HK-2 (cell line): Measurements from ENCODE around the gene PAWR.
"Not testable (repeated sequence)": the region's sequence is repeated elsewhere in the genome, so short reads cannot be mapped to it uniquely, and the experiment has no call there.

Experiments used
- DNase-seq: peaks from one replicate; pipeline ENCODE4 v3.0.0-alpha.2; 2018; ENCODE audit not compliant: unreplicated experiment

Gene PAWR

DNA sequence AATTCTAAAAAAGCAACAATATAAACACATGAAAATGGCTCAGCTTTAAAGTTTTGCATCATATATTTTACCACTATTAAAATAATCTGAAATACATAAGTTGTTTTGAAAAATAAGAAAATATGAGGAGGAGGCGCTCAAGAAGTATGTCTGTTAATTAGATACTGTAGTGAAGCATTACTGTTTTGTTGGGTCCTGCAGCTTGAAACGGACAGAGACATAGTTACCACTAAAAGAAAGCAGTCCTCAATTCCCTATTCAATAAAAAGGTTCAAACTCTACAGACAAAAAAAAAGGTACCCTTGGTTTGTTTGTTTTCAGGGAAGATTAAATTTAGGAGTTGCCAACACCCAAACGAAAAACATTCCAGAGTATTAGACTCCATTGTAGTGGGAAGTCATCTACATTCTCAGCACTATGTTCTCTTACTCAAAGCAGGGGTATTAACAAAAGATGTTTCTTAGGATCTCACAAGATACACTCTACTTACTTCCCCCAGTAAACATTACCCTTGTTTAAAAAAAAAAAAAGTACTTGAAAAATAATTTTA lies 3.0 kb downstream of the PAWR start:
- no peak for DNase-seq

DNA sequence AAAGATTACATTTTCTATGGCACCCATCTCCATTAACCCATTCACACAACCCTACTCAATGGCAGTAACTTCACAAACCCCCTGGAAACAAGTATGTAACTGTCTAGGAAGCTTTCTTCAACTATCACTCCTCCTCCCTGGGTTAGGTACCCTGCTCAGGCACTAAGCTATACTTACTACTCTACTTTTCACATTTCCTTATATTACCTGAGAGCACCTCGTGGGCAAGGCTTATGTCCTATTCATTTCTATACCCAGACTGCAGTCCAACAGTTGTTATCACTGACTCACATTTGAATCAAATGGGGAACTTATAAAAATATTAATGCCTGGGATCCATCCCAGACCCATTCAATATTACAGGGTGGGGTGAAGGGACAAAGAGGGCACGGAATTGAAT lies 4.6 kb downstream of the PAWR start:
- no peak for DNase-seq

DNA sequence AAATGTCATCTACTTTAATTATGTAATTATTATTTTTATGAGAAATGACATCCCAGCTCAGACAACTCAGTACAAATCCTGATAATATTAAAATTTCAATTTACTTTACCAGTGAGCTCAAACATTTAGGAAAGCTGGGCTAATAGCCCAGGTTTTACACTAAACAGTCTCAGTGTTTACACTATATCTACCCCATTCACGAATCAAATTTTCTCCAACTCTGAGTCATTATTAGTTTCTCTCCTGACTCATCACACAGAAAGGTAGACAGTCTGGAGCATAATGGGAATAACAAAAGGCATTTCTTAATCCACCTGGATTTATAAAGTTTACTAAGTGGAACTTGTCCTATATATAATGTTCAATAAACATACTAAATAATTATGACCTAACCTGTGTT lies 5.7 kb downstream of the PAWR start:
- no peak for DNase-seq

DNA sequence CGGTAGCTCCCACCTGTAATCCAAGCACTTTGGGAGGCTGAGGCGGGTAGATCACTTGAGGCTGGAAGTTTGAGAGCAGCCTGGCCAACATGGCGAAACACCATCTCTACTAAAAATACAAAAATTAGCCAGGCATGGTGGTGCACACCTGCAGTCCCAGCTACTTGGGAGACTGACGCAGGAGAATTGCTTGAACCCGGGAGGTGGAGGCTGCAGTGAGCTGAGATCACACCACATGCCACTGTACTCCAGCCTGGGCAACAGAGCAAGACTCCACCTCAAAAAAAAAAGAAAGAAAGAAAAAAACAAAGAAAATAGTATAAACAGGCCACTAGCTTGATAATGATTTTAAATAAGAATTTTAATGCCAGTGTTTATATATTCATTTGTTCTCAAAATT lies 6.4 kb downstream of the PAWR start:
- DNase-seq, result not testable (repeated sequence)

DNA sequence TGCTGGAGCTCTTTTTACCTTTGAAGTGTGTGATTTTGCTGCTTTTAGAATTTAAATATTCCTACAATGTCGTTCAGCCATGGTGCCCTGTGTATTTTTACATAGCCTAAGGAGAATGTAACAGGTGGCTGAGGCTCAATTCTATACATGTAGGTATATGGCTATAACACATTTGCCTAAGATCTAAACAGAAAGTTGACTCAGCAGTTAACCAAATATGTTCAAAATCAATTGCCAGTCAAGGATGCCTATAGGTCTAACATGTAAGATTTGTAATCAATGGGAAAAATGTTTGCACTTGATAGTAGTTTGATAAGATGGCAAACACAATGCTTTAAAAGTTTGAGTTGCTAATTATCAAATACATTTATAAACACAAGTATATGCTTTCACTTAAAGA lies 8.2 kb downstream of the PAWR start:
- no peak for DNase-seq

DNA sequence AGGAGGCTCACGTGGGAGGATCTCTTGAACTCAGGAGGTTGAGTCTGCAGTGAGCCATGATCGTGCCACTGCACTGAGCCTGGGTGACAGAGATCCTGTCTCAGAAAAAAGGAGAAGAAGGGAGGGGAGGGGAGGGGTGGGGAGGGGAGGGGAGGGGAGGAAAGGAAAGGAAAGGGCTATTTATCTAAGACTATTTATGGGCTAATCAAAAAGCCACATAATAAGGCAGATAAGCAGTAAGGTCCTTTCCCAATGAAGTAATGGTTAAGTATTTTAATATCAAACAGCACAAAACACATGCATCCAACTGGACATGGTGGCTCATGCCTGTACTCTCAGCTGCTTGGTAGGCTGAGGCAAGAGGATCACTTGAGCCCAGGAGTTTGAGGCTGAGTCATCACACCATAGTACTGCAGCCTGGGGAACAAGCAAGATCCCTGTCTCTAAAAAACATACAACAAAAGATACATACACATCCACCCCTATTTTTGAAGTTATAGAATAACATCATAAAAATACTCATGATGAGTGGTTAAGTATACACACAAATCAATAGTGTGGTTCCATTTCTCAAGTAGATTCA lies 9.7 kb downstream of the PAWR start:
- DNase-seq, result no peak

DNA sequence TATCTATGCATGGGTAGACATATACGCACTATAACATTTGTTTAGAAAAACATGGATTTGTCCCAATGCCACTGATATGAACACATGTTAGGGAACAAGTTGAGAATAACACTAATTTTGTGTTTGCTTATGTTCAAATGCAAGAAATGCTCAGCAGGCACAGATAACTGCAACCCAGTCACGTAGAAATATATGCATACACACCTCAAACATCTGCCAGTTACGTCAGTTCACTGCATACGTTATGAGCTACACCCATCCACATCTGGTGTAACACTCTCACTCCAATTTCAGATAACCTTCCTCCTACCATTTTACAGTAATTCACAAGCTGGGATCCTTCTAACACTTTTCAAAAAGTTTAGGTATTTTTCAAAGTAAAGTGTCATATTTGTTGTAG lies 10.7 kb downstream of the PAWR start:
- DNase-seq, result no peak

DNA sequence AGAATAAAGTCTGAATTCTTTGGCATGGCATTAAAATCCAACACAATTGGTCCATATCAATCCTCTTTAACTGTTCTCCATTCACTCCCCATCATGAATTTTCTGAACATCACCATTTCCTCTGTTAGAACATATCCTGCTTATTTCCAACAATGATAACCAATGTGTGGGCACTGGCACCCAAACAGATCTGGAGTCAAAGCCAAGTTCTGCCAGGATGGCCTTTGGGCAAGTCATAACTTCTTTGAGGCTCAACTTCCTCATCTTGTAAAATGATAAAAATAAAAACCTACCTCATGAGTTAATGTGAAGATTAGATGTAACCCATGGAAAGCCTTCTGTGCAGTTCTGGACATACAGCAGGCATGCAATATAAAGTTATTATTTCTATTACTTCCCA lies 12.5 kb downstream of the PAWR start:
- DNase-seq, result no peak

DNA sequence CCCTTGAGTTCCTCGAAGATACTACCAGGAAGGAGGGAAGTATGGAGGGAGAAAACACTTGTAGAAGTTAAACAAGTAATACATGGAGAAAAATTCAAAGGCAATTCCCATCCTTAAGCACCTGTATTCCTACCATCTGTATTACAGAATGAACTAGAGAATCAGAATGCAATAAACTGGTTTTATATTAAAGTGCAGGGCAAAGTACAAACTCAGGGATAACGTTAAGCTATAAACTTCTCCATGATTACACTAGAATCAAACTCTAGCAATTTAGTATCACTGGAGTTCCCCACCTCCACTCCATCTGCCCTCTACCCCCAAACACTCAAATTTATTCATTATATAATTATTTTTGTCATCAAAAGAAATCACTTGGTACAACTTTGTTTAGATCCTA lies 13.1 kb downstream of the PAWR start:
- no peak for DNase-seq

DNA sequence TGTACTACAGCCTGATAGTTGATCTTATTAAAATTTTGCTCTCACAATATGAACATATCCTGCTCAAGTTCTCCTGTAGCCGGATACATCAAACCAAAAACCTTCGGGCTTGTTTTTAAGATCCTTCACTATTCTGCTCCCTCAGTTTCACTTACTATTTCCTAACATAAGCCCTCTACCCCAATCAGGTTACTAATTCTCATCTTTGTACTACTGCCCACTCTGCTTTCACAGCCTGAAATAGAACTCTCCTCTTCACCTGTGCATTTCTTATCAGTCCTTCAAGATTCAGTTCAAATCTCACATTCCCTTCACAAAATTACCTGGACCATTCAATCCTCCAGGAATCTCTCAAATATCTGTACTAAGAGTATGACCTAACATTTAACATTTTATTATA lies 14.2 kb downstream of the PAWR start:
- no peak for DNase-seq

DNA sequence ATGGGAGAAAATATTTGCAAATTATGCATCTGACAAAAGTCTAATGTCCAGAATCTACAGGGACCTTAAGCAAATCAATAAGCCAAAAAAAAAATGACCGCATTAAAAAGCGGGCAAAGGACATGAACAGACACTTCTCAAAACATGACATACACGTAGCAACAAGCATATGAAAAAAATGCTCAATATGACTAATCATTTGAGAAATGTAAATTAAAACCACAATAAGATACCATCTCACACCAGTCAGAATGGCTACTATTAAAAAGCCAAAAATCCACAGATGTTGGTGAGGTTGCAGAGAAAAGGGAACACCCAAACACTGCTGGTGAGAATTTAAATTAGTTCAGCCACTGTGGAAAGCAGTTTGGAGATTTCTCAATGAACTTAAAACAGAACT lies 16.1 kb downstream of the PAWR start:
- DNase-seq, result no peak

DNA sequence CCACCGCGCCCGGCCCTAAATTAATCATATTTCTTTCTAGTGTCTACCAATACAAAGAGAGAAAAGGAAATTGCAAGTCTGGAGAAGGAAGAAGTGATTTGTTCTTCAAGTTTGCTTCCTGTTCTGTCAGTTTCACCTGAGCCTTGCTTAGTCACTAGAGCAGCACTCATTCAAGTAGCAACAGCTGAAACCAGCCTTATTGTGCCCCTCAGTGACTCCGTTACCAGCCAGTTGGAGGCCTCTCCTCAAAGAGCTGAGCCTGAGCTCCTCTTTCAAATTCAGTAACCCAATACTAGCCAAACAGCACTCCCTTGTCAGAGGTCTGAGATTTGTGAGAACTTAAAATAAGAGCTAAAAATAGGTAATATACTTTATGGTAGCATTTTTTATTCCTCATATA lies 17.4 kb downstream of the PAWR start:
- no peak for DNase-seq

DNA sequence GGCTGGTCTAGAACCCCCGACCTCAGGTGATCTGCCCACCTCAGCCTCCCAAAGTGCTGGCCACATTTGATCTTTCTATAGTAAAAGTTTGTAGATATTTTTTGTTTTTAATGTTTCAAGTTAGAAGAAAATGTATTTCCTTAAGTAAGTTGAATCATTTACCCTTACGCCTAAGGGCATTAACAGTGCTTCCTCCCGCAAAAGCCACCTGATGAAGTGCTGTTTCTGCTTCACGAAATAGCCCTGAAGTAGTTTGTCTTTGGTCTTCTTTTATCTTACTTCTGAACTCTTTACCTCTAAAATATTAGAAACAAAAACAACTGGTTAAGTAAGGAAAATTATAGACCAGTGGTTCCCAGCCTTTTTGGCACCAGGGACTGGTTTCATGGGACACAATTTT lies 22.7 kb downstream of the PAWR start:
- DNase-seq, result no peak

DNA sequence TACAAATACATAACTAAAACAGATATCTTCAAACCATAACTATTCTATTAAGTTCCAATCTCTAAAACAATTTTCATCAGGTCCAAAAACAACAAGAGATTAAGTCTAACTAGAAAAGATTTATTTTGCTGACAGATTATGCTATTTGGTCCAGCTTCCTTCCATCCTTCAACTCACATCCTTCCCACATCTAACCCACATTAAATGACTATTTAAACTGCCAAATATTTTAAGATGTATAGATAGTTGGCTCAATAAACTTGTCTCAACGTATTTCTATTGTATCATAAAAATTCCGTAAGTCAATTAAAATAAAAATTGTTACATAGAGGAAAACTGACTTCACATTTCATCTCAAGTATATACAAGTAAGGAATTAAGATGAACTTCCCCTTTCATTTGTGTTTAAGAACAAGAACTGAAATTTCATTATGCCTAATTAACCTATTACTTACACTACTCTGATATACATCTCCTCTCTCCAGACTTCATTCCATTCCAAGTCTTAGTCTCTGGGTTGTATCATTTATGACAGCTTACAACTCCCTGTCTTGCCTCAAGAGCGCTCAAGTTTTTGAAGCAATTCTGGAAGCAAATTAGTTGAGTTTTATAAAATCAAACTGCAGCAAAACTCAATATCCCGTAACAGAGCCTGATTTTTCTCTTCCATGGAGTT lies 25.4 kb downstream of the PAWR start:
- DNase-seq, result no peak

DNA sequence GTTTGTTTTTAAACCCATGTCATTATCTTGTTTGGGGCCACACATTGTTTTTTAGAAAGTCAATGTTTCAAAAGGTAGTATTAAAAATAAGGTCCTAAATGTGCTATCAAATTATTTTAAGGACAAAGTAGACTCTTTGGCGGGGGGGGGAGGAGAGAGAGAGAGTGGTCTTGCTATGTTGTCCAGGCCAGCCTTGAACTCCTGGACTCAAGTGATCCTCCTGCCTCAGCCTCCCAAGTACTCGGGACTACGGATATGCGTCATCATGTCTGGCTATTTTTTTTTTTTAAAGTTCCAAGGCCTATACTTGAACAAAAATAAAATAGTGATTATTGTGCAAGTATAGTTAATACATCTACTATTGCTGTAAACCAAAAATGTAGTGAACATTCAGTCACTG lies 26.2 kb downstream of the PAWR start:
- no peak for DNase-seq

DNA sequence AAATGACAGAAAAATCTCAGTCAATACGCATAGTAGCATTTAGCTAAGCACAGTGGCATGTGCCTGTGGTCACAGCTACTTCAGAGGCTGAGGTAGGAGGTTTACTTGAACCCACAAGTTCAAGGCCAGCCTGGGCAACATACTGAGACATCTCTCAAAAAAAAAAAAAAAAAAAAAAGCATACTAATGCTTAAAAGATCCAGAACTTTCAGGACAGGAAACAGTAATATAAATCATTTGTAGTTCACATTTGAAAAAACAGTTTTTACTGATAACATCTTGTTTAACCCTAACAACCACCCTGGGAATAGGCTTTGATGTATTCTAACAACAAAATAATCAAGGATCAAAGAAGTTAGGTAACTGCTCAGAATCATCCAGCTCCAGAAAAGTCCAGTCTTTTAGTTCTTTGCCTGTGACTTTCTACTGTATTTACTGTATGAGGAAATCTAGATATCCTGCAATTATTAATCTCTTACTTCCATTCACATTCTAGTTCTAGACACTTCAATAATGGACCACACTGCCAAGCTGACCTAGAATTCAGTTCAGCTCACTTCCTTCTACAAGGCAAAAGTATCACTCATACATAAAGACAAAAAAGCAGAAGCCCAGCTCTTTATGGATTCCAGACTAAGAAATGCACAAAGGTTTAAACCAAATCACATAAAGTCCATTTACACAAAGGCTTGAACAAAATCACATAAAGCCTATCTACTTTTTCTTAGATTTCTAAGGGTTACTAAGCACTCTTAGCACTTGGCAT lies 28.5 kb downstream of the PAWR start:
- no peak for DNase-seq

DNA sequence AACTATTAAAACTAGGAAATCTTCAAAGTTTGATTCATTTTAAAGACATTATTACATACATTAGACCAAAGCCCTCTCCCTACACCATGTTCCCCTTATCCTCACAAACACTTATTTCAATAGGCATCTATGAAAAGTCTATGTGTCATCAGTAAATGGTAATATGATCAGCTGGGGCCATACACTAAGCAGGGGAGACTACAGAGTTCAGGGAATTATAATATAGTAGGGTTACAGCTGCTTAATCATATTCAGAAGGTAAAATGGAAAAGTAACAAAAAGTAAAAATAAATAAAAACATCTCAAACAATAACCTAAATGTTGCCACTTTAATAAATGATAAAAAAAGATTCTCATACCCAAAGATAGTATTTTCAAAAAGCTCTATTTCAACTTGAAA lies 29.1 kb downstream of the PAWR start:
- DNase-seq, result no peak

DNA sequence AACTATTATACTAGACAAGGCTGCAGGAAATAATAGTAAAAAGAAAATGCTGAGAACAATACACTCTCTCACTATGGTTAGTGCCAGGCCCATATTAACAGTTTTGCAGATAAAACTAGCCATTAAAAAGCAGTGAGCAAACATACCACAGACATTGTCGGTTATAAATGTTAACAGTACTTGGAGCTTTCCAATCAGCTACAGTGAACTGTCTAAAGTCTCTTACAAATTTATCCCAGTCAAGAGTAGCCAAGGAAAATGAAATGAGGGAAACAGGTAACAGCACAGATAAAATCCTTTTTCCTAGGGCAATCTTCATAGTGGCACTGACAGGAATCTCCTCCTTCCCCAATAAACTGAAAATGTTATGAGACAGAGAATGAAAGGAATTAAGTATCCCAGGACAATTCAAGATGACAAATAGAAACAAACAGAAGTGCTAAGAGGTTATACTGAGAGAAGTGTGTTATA lies 30.8 kb downstream of the PAWR start:
- no peak for DNase-seq

DNA sequence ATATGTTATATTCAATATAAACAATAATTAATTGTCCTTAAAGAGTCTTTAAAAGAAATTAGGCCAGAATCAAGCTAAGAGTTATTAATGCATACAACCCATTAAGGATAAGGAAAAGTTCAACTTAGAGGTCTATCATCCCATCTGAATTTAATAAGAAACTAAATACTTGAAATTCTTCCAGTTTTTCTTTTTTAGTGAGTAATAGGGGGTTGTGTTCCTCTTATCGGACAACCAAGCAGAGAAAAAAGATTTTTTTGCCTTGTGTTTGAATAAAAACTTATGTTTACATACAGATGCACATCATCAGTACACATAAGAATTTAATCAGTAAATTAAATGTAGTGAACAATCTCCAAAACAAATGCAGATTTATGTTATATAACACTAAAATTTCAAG lies 32.5 kb downstream of the PAWR start:
- no peak for DNase-seq

DNA sequence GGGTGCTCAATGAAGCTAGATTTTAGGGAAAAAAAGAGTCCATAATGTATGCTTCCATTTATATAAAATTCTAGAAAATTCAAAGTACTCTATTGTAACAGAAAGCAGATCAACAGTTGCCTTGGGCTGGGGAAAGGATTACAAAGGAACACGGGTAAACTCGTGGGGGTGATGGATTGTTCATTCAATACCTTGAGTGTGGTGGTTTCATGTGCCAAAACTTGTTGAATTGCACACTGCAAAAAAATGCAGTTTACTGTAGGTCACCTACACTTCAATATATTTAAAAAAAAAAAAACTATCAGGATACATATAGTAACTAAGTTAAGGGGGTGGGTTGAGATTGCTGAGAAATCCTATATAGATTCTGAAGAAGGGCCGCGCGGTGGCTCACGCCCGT lies 33.6 kb downstream of the PAWR start:
- DNase-seq, result no peak

DNA sequence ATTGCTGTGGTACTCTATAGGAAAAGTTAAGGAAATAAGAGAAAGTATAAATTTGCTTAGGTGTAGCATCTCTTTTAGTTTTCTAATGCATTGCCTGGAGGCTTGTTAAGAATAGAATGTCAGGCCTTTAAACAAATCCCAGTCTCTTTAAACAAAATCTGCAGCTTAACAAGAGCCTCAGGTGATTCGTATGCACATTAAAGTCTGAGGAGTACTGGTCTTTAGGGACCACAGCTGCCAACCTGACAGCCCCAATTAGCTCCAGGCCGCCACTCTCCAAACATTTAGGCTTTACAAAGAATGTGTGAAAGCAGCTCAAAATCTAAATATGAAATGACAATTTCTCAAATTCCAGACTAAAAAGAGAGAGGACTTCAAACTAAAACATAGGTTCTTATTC lies 35.7 kb downstream of the PAWR start:
- DNase-seq, result no peak

DNA sequence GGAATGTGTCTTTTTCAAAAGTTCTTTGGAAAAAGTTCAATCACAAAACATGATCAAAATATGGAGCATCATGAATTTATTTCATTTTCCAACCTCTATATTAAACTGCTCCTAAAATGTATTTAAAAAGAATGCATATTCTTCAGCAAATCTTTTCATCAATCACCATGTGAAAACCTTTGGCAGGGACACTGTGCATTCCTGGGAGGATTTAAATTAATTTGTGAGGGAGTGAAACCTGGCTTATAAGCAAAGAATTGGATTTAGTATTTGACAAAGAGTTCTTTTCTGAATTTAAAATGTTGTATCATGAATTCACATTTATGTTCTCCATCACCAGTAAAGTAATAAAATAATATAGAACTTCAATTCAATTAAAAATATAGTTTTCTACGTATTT lies 38.2 kb downstream of the PAWR start:
- DNase-seq, result no peak

DNA sequence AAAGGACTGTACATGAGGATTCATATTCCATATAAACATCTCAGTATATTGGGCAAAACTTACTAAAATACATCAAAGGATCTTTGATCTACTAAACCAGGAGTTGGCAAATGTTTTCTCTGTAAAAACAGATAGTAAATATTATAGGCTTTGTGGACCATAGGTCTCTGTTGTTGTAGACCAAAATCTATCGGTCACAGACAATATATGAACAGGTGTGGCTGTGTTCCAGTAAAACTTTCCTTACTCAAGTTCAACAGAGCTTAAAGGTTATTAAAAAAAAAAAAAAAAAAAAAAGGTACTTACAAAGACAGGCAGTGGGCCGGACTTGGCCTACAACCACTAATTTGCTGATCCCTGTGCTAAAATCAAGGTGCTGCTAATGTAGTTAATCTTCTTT lies 40.3 kb downstream of the PAWR start:
- DNase-seq, result no peak
